GM21825 (cell line): Measurements from ENCODE around the gene TEC.

ENCODE experiments used
- ATAC-seq: cut with Tn5 transposase; IDR thresholded peaks from one replicate; pipeline ENCODE4 v1.9.1; 2021; ENCODE audit warnings: mild to moderate bottlenecking, moderate library complexity; ENCODE audit not compliant: unreplicated experiment

The TEC gene

DNA sequence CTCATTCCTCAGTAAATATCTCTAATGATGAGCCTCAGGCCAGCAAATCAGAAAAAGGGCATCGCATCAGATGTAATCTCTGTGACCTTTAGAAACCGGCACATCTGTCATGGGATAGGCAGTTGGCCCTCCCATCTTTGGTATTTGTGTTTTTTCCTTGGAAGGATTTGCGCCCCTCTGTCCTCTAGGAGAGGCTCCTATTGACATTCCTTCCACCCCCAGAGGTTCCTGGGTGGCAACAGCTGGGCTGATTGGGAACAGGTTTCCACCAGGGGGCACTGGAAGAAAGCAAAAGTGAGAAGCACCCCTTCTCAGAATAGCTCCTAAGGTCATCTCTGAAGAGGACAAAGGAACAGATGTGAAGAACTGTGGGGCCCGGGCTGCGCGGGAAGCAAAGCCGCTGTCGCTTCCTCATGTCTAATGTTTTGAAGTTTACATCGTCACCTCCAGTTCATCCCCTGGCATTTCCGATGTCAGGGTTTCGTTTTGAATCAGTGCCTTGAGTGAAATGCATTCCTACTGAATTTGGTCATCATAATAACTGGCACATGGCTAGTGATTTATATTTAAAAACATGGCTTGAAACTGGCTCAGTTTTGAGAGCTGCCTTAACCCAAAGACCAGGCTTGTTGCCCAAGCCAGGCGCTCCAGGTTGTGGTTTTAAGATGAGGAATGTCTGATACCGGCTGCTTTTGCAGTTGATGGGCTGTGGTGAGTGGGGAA is 141.8 kb downstream of the TEC start:
- ATAC-seq = peak; percentile 92

DNA sequence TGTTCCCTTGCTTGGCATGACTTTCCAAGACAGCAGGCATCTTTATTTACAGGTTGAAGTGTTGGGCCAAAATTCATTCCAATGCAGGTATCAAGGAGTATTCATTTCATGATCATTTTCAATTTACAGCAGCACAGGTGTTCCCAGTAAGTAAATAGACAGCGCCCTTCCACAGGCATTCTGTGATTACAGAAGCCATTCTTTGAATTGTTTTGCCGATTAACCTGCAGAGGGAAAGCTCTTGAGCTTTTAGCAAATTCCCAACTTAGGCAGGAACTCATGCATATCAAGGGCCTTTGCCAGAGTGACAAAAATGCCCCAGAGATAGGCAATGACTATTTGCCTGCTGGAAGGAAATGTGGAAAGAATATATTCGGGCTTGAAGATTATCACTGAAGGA is 142.4 kb downstream of the TEC start:
- ATAC-seq = no peak

DNA sequence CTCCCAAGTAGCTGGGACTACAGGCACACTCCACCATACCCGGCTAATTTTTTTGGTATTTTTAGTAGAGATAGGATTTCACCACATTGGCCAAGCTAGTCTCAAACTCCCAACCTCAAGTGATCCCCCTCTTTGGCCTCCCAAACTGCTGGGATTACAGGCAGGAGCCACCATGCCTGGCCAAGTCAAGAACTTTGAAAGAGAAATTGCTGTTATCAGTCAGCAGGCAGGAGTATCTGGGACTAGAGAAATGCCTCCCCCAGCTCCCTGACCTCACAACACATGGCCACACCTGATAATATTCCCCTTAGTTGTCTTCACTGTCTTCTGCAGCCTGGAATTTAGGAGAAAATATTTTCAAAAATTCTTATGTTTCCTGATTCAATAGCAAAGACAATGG is 143.0 kb downstream of the TEC start:
- no peak for ATAC-seq

DNA sequence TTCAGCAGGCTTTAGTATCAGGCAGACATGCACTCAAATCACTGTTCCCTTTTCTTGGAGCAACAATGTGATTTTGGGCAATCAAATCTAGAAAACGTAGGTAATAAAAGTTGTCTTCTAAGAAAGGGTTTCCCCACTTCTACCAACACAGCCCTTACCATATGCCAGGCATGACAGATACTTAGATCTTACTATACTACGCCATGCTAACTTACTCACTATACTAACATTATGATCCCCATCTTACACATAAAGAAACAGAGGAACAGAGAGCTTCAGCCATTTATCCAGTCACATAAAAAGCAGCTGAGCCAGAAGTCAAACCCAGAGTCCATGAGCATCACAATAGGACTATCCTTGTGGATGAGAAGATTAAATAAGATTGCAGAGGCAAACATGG is 144.8 kb downstream of the TEC start:
- no peak for ATAC-seq

DNA sequence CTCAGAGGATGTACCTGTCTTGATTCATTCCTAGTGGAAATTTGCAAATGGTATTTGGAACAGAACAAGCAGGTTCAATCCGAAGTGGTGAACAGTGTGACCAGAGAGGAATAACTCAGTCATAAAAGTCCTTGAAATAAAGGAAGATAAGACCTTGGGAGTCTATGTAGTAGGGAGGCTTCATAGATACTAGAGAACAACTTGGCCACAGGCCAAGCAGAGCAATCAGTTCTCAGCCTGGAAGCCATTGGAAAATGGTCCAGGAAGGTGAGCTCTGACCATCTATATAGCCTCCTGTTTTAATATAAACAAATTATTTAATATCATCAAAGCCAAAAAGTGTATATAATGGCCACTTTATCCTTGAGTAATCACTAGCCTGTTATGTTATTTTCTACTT is 146.9 kb downstream of the TEC start:
- no peak for ATAC-seq

DNA sequence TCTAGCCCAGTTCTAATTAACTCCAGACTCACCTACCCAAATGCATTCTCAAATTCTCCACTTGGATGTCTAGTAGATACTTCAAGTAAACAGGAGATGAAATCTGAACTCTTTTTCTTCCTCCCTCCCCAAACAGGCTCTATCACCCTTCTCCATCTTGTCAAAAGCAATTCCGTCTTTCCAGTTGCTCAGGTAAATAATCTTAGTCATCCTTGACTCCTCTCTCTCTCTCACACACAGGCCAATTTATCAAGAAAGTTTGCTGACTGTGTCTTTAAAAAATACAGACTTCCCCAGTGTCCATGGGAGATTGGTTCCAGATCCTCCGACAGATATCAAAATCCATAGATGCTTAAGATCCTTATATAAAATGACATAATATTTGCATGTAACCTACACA is 148.5 kb downstream of the TEC start:
- no peak for ATAC-seq

DNA sequence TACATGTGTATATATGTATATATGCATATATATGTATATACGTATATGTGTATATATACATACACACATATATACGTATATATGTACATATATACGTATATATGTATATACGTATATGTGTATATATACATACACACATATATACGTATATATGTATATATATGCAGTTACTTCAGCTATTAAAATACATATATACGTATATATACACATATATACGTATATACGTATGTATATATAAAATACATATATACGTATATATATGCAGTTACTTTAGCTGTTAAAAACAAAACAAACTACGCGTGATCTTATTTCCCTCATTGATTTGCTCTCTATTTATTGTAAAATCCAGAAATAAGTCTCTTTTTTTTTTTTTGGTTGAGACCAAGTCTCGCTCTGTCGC is 149.5 kb downstream of the TEC start:
- no peak for ATAC-seq

DNA sequence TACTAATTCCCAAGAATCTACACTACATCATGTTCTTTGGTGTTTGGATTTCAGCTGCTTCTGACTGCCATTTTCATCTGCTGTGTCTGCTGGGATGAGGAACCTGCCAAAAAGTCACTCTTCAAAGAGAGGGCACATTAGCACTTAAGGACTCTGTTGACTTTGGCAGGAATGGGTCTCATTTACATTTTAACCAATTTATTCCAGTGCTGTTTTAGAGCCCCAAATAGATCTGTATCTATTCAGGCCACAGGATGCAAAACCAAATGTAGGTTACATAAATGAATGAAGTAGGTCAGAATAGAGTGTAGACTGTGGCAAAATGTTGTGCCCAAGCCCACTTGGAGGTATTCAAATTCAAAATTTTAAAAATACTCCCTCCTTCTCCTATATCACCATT is 150.0 kb downstream of the TEC start:
- no peak for ATAC-seq

DNA sequence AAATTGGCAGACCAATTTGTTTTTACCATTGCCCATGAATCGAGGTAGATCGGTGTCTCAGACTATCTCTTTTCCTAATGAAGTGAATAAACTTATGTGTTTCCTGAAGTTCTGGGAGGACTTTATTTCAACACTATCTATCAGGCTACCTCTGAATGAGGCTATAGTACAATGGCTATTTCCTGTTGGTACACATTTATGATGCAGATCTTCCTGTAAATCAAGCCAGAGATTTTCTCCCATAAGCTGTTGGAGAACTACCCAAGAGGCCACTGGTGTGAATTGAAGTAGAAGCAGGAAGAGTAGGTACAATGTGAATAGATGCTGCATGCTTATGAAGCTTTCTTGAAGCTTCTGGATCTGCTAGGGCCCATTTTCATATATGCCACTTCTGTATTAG is 151.6 kb downstream of the TEC start:
- ATAC-seq = no peak

DNA sequence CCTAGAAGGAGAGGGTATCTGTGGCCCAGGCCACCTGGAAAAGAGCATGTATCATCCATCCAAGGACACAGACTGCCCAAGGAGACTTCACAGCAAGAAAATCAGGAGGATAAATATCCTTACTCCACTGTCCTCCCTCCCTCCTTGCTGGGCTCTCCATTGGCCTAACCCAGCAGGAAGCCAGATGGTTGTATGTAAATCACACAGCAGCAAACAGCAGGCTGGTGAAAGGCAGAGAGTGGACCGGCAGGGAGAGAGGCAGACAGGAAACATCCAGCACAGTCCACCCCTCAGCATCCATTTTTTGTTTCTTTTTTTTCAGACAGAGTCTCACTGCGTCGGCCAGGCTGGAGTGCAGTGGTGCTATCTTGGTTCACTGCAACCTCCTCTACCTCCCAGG is 153.1 kb downstream of the TEC start:
- ATAC-seq = no peak

DNA sequence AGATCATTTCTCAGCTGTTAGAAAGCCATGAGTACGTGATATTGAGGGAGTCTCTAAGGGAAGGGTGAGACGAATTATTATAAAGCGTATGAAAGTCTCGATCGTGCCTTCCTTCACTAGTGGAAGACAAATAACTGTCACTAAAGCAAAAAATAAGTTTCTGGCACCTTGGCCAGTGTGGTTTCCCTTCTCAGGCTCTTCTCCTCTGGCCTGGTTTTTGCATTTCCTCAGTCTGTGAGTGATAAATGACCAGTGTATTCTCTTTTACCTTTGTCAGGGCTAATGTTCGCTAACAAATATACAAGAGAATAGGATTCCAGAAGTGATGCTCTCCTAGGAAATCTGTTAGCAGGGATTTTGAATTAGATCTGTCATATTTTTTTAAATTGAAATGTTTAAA is 155.2 kb downstream of the TEC start:
- no peak for ATAC-seq

DNA sequence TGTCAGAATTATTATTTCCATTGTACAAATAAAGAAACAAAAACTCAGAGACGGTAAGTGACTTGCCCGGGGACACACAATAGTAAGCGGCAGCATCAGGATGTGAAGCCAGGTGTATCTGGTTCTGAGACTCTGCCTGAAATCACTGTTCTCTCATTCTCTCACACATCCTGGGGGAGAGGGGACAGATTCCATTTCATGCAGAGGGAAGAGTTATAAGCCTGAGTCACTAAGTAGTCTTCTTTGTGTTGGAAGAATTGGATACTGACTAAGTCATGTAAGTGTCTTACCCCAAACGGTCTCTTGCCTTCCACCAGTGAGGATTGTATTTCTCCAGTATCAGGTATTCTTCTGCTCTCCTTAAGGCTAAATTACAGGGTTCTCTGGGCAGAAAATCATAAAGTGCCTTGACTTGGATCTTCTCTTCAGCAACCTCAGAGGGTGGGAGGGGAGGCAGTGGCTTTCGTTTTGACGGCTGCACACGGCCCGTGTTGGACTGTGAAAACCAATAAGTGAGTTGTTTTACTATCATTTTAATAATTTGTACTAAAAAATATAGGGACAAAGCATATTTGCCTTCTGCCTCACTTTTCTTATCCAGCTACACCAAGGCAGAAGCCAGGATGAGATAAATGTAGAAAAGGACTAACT is 157.5 kb downstream of the TEC start:
- ATAC-seq = no peak

DNA sequence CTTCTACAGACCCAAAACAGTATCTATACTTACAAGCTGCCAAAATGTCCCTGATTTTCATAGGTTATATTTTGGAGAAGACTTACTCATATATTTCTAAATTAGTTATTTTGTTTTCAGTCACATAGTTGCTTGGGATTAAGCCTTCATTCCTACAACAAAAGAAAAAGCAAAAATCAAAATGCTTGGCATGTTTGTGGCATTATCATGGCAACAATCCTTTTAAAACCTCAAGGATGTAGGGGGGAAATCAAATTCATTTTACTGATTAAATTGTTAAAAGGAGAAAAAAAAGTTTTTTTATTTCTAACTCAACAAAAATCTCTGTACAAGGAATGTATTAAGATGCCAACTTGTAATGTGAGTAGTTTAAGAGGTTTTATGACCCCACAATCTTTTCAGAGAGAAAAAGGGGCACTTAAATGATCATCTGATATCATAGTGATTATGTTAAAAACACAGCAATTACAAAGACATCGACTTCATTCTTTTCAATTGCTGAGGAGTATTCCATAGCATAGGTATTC is 159.1 kb downstream of the TEC start:
- ATAC-seq = no peak

DNA sequence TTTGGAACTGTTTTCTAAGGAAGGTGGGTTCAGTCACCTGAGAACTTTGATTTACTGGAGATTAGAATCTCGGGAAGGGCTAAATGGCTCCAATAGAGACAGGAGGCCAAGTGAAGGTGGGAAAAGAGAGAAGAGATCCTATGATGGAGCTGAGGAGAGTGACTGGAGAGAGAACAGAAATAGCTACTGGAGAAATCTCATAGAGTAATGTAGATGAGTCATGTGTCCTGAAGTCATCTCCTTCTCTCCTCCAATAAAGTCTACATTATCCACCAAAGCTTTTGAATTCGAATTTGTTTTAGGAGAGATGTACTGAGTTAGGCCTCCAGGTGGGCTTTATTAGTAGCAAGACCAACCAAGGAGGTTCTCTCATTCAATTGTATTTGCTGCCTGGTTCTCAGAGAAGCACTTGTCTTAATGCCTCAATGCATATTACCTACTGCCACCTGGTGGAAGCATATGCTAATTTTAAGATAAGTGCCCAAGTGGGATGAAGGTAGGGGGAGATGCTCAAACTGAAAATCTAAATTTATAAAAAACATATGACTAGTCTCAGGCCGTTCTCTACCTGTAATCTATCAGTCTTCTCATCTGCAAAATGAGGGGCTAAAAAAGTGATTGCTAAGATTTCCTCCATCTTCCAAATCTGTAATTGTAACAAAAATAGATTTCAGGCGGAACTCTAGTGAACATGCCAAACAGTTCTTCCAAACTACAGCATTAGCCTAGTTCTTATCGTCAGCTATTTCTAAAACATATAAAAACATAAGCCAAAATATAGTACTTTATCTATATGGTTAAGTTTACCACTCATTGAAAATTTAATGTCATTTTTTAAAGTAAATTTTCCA is 160.0 kb downstream of the TEC start:
- ATAC-seq = peak; percentile 67

DNA sequence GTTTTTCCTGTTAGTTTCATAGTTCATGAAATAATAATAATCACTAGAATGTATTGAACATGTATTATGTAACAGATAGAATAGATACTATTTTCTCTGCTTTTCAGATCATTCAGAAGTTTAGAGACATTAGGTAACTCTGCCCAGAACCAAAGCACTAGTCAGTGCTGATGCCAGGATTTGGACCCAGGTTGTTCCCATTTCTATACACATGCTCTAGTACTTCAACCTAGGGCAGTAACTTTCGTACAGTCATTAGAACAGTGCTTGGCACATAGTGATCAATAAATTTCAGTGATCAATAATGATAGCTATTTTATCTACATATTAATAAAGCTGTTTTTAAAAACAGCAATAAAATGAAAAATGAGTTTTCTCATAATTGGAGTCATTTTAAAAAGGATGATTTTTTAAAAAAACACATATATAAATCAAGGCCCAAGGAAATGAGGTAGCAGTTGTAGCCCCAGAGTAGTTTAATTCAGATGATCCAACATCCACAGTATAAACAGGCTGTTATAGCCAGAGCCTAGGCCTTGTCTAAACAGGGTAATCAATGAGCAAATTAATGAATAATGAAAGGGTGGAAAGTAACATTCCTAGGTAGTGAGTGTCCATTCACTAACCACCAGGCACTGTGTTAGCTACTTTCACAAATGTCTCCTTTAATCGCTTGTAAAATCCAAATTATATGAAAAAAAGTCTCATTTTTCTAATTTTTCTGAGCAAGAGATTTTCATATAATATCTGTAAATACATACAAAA is 161.1 kb downstream of the TEC start:
- ATAC-seq = no peak

DNA sequence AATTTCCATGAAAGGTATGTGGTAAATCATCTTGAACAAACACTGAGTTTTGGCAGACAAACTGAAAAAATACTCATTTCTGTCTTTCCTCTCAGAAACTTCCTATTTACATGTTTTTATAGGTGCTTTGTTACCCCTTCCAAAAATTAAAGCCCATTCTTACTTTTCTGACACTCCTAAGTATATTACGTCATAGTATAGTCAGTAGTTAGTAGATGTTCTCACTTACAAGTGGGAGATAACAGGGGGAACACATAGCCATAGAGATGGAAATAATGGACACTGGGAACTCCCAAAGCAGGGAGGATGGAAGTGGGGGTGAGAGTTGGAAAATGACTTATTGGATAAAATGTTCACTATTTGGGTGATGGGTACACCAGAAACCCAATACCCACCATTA is 164.4 kb downstream of the TEC start:
- ATAC-seq = no peak

DNA sequence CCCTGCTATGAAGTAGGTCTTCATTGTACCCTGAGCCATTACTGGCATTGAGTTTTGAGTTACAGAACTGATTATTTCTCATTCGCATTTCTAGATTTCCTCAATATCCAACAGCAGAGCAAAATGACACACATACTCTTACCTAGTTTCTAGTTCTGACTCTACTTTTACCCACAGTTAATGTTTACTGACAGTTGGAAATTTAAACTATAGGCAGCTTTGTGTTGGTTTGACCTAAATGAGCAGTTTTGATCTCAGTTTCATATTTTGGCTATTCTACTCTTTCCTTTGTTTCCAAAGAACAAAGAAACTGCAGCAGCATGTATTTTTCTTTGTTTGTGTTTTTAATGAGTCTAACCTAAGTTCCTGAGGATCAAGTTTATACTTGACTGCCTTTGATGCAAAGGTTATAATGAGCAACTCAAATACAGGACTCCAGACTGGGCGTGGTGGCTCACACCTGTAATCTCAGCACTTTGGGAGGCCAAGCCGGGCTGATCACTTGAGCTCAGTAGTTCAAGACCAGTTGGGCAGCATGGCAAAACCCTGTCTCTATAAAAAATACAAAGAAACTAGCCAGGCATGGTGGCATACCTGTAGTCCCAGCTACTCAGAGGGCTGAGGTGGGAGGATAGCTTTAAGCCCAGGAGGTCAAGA is 166.0 kb downstream of the TEC start:
- ATAC-seq = peak; percentile 76

DNA sequence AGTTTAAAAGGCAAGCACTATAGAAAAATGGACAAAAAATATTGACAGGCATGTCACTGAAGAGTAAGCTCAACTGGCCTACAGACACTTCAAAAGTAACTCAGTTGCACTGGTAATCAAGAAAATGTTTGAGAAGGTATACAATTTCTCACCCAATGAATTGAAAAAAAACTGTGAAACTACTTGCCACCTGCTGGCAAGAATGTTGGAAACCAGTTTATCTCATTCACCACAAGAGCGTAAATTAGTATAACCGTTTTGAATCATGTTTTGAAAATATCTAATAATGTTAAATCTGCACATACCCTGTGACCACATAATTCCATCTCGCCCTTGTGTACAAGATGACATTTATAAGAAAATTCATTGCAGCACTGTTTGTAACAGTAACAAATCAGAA is 167.3 kb downstream of the TEC start:
- no peak for ATAC-seq

DNA sequence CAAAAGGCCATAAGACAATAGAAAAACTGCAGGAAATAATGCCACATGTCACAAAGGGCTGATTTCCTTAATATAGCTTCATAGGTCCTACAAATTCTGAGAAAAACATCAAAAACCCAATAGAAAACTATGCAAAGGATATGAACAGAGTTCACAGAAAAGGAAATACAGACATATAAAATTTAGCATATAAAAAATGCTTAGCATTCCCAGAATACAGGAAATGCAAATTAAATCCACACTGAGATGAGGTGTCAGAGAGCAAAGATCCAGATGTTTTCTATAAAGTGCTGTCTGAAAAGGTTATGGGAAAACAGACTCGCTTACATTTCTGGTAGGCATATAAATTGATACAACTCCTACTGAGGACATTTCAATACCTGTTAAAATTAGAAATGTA is 169.4 kb downstream of the TEC start:
- no peak for ATAC-seq

DNA sequence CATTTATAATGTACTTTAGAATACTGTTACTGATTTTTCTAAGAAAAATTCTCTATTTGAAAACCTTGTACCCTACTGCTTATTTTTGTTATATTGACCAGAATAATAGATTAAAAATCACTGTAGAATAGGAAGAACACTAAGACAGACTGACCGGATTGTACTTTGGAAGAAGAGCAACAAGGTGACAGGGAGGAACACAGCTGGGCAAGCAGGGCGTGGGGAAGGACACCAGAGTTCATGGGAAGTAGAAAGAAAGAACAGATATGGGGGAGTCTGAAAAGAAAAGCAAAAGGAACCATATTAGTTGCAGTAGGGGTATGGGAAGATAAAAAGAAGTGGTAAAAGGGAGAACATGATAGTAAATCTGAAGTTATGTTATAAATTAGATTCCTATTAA is 174.2 kb downstream of the TEC start:
- ATAC-seq = no peak
